GM12878 (cell line): Measurements from ENCODE around the gene ATXN2.

Source experiments
- CHD2 ChIP-seq: IDR thresholded peaks from 2 replicates; pipeline ENCODE4 v1.6.1; 2011; ENCODE audit warnings: low read depth, low read length, improper control_type of control experiment, borderline replicate concordance
- EZH2 ChIP-seq: IDR thresholded peaks from 2 replicates; pipeline ENCODE4 v1.6.1; 2012; ENCODE audit warnings: low read depth, mild to moderate bottlenecking, control low read depth, inconsistent platforms, low read length, borderline replicate concordance; ENCODE audit not compliant: control insufficient read depth
- JUND ChIP-seq: IDR thresholded peaks from 2 replicates; pipeline ENCODE4 v1.6.1; 2012; ENCODE audit warnings: low read depth, mild to moderate bottlenecking, low read length, improper control_type of control experiment, moderate library complexity
- ZNF217 ChIP-seq: fragments of 450-650 bp; IDR thresholded peaks from 2 replicates; pipeline ENCODE4 v1.6.1; 2017; ENCODE audit warnings: antibody characterized with exemption, mild to moderate bottlenecking
- TF ChIP-seq, protein P1 (sequence below), 3 experiments: IDR thresholded peaks in 2 of 3; conservative IDR thresholded peaks in 1 of 3; 2 replicates each; pipeline ENCODE4 v1.5.1; 2011; ENCODE audit warnings: low read depth in 3 of 3, low read length in 3 of 3, mild to moderate bottlenecking in 3 of 3, control low read depth in 2 of 3, moderate library complexity in 2 of 3, inconsistent platforms in 1 of 3, mixed read lengths in 1 of 3; ENCODE audit not compliant: control insufficient read depth in 2 of 3, insufficient read depth in 1 of 3; ENCODE audit errors: extremely low read depth in 1 of 3
- TF ChIP-seq, protein P2 (sequence below): IDR thresholded peaks from 2 replicates; pipeline ENCODE4 v1.6.1; 2012; ENCODE audit warnings: low read depth, low read length, improper control_type of control experiment

DNA sequence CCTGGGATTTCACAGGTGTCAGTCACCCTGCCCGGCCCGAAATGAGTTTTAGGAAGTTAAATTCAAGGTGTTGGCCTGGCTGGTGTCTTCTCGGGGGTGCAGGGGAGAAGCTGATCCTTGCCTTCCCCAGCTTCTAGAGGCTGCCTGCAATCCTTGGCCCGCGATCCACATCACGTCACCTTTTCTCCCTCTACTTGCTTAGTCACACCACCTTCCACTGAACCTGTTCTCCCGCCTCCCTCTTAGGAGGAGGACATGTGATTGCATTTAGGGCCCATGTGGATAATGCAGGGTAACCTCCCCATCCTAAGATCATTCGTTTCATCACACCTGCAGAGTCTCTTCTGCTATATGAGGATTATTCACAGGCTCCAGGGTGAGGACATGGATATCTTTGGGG, 25.4 kb upstream of the ATXN2 start:
- no peak for TF ChIP-seq ZNF217
- no peak for TF ChIP-seq JUND
- TF ChIP-seq, protein P1, sequence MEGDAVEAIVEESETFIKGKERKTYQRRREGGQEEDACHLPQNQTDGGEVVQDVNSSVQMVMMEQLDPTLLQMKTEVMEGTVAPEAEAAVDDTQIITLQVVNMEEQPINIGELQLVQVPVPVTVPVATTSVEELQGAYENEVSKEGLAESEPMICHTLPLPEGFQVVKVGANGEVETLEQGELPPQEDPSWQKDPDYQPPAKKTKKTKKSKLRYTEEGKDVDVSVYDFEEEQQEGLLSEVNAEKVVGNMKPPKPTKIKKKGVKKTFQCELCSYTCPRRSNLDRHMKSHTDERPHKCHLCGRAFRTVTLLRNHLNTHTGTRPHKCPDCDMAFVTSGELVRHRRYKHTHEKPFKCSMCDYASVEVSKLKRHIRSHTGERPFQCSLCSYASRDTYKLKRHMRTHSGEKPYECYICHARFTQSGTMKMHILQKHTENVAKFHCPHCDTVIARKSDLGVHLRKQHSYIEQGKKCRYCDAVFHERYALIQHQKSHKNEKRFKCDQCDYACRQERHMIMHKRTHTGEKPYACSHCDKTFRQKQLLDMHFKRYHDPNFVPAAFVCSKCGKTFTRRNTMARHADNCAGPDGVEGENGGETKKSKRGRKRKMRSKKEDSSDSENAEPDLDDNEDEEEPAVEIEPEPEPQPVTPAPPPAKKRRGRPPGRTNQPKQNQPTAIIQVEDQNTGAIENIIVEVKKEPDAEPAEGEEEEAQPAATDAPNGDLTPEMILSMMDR (IDR thresholded peaks at IDR 0.05 in 2 of 3, conservative IDR thresholded peaks at IDR 0.05 in 1 of 3; ENCODE audit: control insufficient read depth in 2 of 3, extremely low read depth in 1 of 3, insufficient read depth in 1 of 3, low read depth in 3 of 3, low read length in 3 of 3) = no peak
- no peak for TF ChIP-seq CHD2
- no peak for TF ChIP-seq EZH2
- TF ChIP-seq, protein P2, sequence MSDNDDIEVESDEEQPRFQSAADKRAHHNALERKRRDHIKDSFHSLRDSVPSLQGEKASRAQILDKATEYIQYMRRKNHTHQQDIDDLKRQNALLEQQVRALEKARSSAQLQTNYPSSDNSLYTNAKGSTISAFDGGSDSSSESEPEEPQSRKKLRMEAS = no peak
